CD4-positive, alpha-beta T cell treated with Interleukin-1 beta for 1 hour (primary cell): ENCODE results near the gene PRR30.
"Not testable (repeated sequence)": the region's sequence is repeated elsewhere in the genome, so short reads cannot be mapped to it uniquely, and the experiment has no call there.

Experiments
- DNase-seq, 2 donors: peaks; one replicate each; pipeline ENCODE4 v3.0.0-alpha.2; 2020 to 2022

The PRR30 gene

DNA sequence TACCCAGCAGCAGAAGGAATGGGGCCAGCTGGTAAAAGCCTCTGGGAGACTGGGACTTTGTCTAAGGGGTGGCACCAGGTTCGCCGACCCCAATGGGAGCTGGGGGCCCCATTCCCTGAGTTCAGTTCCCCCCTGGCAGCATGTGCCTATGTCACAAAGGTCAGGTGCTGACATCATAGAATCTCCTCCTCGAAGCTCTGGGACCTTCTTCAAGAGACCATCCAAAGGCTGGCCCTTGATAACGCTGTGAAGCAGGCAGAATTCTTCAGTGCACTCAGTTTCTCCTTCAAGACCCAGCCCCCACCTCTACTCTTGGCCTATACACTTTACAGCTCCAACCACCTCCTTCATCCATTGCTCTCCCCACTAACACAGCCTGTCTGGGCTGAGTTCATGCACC is at the start of gene PRR30:
PRR30 (minus strand) TSS at position 101 of the 400 bp plus-strand sequence. CDS start 1,081 bp downstream, outside the sequence.
- DNase-seq = no peak

DNA sequence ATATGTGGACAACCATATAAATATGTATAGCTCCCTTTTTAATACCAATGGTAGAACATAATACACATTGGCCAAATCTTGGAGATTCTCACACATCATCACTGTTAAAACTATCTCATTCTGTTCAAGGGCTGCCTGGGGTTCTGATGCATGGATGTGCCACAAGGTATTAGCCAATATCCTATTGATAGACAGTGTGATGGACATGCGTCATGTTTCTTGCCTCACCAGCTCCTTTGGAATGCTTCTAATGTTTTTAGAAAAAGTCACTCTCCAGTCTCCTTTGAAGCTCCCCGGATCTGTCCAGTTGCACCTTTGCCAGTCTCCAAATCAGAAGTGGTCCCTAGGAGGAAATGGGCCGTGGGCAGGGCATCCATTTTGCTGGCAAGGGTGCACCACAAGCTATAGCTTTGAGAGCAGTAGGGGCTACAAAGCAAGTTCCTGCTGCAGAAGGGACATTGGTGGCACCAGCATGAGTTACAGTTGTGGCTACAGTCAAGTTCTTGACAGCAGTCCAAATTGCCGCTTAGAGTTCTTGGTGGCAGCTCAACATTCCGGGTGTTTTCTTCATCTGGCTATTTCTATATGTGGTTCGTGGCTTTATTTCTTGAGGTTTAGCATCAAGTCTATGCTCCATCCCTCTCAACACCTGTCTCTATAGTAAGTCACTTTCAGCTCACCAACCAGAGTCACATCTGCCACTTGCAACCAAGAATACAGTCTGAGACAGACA is 47.6 kb upstream of the PRR30 start:
- no peak for DNase-seq

DNA sequence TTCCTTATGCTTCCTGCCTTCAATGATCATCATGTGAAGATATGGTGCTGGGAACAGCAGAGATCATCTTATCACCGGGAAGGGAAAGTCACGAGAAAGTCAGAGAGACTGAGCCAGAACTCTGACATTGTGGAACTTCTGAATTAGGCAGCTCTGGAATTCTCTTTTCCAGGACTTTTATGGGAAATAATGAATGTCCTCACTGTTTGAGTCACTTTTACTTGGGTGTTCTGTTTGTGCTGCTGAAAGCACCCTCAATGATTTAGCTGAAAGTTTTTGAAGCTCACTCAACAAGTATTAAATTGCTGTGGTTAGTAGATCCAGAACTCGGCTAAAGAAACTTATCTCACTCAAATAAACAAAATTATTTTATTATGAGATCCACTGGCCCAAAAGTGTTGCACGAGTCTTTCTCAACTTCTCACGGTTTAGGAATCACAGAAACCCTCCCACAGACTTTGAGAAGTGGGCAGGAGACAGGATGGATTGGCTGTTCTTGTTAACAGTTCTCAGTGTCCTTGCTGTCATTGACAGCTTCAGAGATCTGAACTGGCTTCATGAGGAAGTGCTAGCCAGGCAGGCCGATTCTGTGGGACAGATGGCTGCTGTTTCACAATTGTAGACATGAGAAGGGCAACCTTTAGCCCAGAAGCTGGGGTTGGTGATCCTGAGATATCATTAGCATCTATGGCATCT is 46.3 kb upstream of the PRR30 start:
- no peak for DNase-seq

DNA sequence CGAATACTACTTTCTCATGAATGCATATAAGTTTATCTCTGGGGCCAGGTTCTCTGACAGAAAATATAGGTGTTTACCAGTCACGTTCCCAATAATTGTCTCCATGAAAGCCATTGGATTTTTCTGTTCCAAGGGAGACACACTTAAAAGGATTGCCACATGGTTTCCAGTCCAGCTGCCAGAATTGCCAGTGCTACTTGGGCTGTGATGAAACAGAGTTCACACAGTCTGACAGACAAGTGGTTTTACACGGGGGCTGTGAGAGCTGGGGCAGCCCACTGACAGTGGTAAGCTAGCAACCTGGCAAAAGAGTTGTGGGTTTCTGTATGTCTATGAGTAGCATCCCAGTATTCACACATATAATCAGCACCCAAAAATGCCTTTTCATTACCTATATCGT is 44.9 kb upstream of the PRR30 start:
- DNase-seq = no peak

DNA sequence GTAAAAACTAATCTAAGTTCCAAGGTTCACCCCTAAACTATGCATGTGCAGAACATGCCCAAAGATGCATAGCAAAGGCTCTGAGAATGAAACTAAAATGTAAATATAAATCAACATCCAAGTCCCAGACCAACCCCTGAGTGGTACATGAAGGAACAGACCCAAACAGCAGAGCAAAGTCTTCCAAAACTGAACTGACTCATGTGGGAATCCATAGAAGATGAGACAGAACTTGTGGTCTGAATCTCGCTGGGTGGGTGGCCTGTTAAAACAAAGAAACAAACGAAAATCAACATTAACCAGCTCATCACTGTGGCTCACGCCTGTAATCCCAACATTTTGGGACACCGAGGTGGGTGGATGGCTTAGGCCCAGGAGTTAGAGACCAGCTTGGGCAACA is 43.1 kb upstream of the PRR30 start:
- no peak for DNase-seq

DNA sequence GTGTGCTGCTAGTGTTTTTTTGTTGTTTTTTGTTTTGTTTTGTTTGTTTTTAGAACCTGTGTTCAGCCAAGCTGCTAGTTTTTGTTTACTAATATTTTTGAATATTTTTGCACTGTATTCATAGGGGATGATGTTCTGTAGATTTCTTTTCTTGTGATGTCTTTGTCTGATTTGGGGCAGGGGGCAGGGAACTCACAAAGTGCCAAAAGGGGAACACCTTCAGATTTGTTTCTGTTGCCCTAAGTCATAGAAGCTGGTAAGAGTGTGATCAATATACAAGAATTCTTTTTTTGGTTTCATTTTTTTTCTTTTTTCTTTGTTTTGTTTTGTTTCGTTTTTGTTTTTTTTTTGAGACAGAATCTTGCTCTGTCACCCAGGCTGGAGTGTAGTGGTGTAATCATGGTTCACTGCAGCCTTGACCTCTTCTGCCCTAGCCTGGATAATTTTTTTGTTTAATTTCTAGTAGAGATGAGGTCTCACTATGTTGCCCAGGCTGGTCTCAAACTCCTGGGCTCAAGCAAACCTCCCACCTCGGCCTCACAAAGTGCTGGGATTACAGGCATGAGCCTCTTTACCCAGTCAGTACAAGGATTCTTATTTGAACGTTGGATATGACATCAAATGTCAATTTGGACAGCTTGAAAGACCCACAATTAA is 40.3 kb upstream of the PRR30 start:
- DNase-seq = no peak

DNA sequence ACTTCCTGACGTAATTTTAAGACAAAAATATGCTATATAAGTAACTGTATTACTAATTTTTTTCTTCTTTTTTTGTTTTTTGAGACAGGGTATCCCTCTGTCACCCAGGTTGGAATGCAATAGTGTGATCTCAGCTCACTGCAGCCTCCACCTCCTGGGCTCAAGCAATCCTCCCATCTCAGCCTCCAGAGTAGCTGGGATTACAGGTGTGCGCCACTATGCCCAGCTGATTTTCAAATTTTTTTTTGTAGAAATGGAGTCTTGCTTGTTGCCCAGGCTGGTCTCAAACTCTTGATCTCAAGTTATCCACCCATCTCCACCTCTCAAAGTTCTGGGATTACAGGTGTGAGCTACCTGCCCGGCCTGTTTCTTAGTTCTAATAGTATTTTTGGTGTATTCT is 39.3 kb upstream of the PRR30 start:
- no peak for DNase-seq

DNA sequence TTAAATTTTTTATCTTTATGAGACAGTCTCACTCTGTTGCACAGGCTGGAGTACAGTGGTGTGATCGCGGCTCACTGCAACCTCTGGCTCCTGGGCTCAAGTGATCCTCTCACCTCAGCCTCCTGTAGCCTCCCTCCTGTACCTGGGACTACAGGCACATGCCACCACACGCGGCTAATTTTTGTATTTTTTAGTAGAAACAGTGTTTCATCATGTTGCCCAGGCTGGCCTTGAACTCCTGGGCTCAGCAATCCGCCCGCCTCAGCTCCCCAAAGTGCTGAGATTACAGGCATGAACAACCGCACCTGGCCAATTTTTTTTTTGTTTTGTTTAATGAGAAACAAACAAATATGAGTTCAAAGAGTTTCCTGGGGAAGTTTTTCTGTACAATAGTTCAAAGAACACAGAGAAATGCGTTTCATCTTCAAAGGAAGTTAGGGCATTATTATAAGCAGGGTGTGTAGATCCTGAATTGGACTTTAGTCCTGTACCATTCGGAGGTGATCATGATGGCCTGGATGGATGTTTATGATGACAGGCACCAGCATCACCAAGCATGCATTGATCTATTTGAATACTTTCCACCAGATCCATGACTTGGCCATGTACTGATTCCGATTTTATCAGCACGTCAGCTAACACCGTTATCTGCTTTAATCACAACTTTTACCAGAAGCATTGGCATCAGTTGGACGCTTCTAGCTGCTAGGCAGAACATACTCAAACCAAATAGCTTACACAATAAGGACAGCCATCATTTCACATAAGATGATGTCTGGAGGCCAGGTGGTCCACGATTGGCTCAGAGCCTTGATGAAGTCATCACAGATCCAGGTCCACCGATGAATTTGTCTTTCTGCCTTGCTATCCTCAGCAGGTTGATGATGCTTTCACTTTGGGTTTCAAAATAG is 38.5 kb upstream of the PRR30 start:
- no peak for DNase-seq

DNA sequence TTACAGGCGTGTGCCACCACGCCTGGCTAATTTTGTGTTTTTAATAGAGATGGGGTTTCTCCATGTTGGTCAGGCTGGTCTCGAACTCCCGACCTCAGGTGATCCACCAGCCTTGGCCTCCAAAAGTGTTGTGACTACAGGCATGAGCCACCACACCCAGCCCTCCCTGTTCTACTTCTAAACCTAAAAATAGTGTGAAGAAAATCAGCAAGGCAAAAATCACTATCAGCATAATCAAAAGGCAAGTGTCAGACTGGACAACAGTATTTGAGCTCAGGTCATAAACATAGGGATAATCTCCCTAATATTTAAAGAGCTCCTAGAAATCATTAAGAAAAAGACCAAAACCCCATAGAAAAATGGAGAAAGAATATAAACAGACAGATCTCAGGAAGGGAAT is 36.6 kb upstream of the PRR30 start:
- DNase-seq = not testable (repeated sequence)

DNA sequence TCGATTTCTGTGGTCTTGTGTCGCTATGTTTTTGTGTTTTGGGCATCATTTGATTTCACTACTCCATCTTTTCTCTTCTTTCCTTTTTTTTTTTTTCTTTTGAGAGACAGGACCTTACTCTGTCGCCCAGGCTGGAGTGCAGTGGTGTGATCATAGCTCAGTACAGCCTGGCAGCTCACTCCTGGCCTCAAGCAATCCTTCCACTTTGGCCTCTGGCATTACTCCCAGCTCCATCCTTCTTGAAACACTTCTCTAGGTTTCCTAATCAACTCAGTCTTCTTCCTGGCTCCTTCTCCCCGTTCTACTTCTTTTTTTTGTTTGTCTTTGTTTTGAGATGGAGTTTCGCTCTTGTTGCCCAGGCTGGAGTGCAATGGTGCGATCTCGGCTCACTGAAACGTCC is 36.1 kb upstream of the PRR30 start:
- DNase-seq = no peak

DNA sequence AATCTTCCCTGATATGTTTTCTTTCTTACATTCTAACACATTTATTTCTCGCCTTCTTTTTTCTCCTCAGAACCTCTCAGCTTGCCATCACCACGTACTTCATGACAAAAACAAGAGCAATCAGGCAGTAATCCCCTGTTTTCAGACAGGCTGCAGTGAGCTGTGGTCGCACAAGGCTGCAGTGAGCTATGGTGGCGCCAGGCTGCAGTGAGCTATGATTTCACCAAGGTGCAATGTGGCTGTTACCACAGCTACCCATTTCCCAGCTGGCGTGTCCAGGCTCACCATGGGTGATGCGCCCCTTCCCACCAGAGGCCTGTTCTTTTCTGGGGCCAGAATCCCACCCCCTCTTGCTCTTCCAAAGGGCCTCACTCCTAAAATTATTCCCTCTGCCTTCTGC is 35.4 kb upstream of the PRR30 start:
- DNase-seq = no peak

DNA sequence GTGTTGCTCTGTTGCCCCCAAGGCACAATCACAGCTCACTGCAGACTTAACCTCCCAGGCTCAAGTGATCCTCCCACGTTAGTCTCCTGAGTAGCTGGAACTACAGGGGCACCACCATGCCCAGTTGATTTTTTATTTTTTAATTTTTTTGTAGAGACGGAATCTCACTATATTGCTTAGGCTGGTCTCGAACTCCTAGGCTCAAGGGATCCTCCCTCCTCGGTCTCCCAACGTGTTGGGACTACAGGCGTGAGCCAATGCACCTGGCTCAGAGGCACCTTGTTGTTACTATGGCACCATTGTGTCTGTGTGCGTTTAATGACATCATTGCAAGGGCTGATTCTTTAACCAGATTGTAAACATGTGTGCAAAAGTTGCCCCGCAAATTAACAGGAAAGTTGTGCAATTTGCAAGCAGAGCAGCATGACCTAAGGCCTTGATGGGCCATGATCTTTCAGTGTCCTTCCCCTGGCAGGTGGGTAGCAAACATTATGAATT is 32.2 kb upstream of the PRR30 start:
- no peak for DNase-seq

DNA sequence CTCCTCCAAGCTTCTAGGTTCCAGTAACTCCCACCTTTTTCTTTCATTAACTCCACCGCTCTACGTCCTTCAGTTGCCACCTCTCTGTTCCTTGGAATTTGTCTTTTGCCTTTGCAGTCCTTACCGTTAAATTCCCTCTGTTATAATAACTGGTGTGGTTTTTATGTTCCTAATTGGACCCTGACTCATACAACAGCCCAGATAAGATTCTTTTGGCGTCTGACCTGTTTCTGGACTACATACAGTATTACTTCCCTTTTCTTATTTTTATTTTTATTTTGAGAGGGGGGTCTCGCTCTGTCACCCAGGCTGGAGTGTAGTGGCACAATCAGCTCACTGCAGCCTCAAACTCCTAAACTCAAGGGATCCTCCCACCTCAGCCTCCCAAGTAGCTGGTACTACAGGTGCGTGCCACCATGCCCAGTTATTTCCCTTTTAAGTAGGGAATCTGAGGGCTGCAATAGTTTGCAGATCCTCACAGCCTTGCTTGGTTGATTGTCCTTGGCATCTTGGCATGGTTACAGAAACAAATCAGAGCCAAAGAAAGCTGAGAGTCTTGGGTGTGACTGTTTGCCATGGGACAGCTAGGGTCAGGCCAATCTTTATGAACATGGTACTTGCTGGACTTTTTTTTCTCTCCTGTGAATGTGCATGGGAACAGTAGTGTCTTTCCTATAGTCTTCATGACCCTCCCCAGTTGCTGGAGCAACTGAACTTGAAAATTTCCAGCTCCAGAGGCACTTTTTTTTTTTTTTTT is 31.5 kb upstream of the PRR30 start:
- DNase-seq = no peak

DNA sequence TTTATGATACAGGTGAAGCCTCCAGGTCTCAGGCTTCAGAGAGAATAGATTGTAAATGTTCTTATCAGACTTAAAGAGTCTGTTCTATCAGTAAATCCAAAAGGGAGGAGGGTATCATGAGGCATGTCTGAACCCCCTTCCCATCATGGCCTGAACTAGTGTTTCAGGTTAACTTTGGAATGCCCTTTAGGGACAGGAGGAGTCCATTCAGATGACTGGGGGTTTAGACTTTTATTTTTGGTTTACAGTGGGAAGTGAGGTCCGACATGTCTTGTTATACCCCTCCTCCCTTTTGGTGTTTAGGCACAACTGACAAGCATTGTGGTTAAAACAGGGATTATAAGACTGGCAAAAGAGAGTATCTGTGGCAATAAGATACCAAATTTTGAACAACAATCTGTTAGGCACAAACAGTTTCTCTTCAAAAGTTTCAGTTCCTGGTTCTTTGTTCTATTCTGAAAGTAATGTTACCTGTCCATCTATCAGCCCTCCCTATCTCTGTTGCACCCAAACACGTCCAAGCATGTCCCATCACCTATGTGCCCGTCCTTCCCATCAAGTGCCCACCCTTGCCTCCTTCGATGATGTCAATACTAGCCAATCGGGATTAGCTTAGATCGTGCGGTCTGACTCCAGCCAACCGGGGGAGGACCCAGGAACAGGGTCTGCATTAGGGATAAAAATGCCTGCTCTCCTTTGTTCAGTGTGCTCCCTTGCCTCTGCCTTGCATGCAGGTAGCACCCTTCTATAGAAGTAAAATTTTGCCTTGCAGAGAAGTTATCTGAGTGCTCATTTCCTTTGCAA is 26.0 kb upstream of the PRR30 start:
- DNase-seq = no peak

DNA sequence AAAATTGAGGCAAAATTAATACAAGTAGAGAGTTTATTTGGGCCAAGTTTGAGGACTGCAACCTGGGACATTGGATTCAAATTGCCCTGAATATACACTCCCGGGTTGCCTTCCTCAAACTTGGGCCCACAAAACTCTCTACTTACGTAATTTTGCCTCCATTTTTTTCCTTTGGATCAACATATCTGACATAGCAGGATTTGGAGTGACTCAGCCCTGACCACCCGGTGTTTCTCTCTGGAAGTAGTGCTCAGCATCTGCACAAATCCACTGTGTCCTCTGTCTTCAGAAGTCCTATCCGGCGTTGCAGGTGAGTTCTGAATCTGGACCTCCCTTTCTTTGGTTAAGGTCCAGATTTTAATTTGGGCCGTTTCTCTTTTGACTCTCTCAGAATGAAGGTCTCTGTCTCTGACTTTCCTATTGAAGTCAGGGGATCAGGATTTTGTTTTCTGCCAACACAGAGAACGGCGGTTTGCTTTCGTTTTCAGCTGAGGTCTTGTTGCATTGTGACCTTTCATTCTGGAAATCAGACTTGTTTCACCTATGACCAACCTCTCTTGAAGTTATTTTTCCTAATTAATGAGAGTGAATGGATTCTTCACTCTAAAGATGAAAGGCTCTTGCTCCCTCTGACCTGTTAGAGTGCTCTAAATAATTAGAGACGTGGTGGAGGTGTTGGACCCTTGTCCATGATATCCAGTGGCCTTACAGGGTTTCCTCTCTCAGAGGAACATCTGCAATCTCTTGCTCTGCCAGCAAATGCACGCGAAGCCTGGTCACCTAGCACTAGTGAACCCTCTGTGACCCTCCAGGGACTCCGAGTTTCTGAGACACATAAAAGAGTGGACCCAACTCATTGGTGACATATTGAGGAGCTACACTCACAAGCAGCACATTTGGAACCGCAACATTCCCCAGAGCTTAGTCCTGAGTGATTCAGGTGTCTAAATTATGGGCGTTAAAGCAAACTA is 23.2 kb upstream of the PRR30 start:
- no peak for DNase-seq

DNA sequence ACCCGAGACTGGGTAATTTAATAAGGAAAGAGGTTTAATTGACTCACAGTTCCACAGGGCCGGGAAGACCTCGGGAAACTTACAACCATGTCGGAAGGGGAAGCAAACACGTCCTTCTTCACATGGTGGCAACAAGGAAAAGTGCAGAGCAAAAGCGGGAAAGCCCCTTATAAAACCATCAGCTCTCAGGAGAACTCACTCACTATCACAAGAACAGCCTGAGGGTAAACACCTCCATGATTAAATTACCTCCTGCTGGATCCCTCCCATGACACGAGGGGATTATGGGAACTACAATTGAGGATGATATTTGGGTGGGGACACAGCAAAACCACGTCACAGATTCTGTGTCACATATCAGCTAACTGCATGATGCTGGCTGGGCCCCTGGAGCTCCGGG is 21.0 kb upstream of the PRR30 start:
- DNase-seq = no peak

DNA sequence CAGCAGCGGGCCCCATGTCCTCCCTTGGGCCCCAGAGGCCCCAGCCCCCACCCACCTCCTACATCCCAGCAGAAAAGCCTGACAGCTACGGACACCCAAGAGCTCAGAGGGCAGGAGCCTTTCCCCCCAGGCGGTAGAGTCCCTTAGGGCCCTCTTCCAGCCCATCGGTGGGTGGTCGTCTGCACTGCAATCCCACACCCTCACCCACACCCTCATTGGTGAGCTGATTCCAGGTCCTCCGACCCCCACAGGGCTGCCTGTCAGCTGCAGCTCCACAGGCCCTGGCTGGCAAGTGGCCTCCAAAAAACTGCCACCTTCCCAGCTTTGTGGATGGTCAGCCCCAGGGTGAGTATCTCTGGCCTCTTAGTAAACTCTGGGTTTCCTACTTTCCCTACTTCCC is 20.1 kb upstream of the PRR30 start:
- DNase-seq = no peak

DNA sequence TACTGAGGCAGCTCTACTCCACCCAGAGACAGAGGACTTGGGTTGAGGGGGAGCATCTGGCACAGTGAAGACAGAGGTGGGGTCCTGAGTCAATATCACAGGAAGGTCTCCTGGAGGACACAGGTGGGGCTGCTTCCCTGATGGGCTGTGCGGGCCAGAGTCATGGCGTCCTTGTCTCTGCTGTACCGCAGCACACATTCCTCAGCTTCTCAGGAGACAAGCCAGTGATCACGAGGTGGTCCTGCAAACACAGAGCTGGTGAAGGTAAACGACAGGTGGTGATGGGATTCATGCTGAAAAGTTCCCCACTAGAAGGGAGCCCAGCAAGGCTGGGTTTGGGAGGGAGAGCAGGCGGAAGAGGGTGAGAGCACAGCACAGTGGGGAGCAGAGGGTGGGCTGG is 19.3 kb upstream of the PRR30 start:
- no peak for DNase-seq

DNA sequence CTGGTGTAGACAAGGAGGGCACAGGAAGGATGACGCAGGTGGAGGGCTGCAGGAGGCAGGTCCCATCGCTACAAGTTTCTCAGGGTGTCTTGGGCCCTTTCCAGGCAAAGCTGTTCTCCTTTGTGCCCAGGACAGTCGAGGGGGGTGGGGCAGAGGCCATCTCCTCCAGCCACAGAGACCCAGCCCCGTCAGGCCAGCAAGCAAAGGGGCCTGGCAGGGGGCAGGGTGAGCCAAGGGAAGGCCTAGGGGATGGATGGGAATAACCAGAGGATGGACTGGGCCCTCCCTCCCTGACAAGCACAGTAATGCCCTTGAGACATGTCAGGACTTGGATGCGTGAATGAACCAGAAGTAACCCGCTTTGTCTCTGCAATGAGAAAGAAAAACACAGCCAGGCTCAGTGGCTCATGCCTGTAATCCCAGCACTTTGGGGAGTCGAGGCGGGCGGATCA is 15.9 kb upstream of the PRR30 start:
- DNase-seq = no peak

DNA sequence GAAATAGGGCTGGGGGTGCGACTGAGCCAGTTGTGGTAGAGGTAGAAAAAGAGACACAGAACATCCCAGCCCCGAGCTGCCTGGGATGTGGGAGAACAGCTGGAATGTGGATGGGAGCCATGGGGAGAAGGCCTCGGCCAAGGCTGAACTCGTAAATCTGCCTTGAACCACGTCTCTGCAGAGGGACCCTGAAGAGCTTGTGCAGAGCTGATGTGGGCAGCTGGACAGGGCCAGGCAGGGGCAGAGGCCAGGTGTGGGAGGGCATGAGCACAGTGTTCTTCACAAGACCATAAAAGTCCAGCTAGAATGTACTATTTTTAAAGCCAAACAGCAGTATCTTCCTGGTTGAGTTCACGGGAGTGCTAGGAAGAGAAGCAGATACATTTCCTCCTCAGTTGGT is 15.3 kb upstream of the PRR30 start:
- DNase-seq = no peak
